Measurements from ENCODE around the gene PPL.

The PPL gene

GRCh38 chr16:4884972-4885874 is 51.7 kb downstream of the PPL start:
- FAIRE-seq = no peak

- no peak for FAIRE-seq
Observed at GRCh38 chr16:4884209-4884608, 52.7 kb downstream of the PPL start.

- FAIRE-seq = no peak
Observed at GRCh38 chr16:4883501-4883900, 53.4 kb downstream of the PPL start.

GRCh38 chr16:4882633-4883285 is 54.2 kb downstream of the PPL start:
- no peak for FAIRE-seq

- no peak for FAIRE-seq
Observed at GRCh38 chr16:4882000-4882632, 54.8 kb downstream of the PPL start.

GRCh38 chr16:4880006-4880580 is 56.9 kb downstream of the PPL start:
- no peak for FAIRE-seq

DNA sequence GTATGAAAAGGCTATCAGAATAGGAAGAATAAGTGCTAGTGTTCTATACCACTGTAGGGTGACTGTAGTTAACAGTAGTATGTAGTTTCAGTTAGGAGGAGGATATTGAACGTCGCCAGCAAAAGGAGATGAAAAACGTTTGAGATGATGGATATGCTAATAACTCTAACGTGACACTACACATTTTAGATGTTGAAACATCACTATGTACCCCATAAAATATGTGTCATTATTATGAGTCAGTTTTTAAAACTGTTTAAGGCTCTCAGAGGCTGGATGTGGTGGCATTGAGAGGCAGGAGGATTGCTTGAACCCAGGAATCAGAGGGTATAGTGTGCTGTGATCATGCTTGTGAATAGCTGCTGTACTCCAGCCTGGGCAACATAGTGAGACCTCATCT is 57.9 kb downstream of the PPL start:
- no peak for FAIRE-seq

DNA sequence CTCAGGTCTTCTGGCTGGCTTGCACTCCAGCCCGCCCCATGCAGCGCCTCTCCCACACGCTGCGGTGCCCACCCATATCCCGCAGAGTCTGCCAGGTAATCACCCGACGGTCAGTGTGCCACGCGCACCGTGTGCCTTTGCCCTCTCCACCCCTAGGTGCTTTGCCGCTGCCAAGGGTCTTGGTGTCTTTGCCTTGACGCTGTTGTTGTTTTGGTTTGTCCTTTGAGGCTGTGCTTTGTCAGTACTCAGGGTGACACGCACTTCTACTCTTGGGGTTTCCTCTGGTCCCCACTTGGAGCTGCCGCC is 59.6 kb downstream of the PPL start:
- FAIRE-seq = no peak

- FAIRE-seq = no peak
Observed at GRCh38 chr16:4876646-4877379, 60.1 kb downstream of the PPL start.

DNA sequence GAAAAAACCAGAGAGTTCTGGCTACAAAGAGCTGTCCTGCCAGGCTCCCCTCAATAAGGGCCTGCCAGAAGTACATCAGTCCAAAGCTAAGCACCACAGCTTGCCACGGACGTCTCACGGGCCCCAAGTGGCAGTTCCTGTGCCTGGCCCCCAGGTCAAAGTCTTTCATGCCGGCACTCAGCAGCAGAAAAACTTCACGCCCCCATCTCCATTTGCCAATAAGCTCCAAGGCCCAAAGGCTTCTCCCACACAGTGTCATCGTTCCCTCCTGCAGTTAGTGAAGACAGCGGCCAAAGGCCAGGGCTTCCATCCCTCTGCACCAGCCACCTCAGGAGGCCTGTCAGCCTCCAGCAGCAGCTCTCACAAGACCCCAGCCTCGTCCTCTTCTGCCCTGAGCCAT is 62.3 kb downstream of the PPL start:
- no peak for FAIRE-seq

DNA sequence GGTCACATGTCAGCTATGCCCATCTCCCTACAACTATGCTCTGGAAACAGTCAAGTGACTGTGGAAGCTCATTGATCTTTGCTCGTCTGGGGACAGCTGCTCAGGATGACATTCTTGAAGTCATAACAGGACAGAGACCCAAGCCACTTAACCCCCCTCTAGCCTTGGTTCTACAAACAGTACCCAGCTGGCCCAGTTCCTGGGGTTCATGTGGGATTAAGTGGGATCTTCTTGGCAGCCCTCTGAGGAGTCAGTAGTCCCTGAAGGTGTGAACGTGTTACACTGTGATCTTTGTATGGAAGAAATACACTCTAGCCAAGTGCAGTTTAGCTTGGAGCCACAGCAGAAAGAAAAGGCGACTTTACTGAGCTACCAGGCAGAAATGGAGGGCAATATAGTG is 63.9 kb downstream of the PPL start:
- FAIRE-seq = no peak

DNA sequence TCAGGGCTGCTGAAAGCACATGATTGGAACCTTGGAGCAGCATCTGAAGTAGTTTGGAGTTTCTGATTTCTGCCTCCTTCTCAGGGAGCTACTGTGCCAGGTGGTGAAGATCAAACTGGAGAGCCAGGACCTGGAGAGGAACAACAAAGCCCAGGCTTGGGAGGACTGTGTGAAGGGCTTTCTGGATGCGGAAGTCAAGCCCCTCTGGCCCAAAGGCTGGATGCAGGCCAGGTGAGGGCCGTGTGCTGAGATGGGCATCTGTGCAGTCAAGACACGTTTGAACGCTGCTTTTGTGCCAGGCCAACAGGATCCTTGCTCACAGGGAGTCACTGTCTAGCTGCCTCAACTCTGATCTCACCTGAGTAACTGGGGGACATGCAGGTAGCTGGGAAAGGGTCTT is 65.9 kb downstream of the PPL start:
- FAIRE-seq = no peak

DNA sequence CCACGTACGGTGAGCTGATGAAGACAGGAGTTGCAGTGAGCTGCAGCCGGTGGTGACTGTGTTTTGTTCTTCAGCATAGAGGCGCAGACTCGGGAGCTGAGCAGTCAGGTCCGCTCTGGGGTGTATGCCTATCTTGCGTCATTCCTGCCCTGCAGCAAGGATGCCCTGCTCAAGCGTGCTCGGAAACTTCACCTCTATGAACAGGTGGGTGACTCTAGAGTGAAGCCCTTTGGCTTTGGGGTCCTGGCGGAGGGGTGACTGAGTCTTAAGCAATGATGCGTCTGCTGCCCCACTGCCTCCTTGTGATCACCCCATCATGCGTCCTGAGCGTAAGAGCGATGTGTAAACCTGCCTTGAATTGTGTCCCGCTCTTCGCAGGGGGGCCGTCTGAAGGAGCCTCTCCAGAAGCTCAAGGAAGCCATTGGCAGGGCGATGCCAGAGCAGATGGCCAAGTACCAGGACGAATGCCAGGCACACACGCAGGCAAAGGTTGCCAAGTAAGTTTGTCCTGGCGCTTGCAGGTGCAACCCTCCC is 66.7 kb downstream of the PPL start:
- FAIRE-seq = no peak

- no peak for FAIRE-seq
Observed at GRCh38 chr16:4869147-4869805, 67.7 kb downstream of the PPL start.

- no peak for FAIRE-seq
Observed at GRCh38 chr16:4868535-4868934, 68.4 kb downstream of the PPL start.

DNA sequence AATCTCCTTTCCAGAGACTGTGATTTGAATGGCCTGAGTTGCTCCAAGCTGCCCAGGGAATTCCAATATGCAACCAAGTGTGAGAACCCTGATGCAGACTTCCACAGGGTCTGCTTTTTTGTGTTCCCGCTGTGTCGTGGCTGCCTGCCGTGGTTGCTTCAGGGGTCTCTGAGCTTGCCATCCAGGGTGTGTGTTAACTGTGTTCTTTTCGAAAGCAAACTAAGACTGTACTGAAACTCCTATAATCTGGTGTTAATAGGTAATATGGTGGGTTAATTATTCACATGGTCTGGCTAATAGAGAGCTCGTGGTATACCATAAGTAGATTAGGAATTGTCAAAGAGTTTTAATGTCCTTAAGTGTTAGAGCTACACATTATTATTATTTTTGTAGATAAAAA is 68.9 kb downstream of the PPL start:
- FAIRE-seq = no peak

- FAIRE-seq = no peak
Observed at GRCh38 chr16:4866586-4866985, 70.4 kb downstream of the PPL start.

- no peak for FAIRE-seq
Observed at GRCh38 chr16:4865231-4865860, 71.6 kb downstream of the PPL start.

GRCh38 chr16:4864728-4865127 is 72.2 kb downstream of the PPL start:
- no peak for FAIRE-seq

GRCh38 chr16:4862639-4863038 is 74.3 kb downstream of the PPL start:
- no peak for FAIRE-seq

- FAIRE-seq = no peak
Observed at GRCh38 chr16:4860727-4861342, 76.1 kb downstream of the PPL start.
